DND-41 (cell line): ENCODE data around the gene KCNIP2.

ENCODE experiments used
- ATAC-seq: fragments of 200-7000 bp; cut with Tn5 transposase; 3 replicates; pipeline ENCODE4 v1.9.1; 2021; ENCODE audit warnings: low read depth; ENCODE audit not compliant: insufficient read depth
- DNase-seq: peaks from one replicate; pipeline ENCODE4 v3.0.0-alpha.2; 2020
- H2AFZ ChIP-seq: 2 replicates; pipeline ENCODE4 v1.6.0; 2012; ENCODE audit warnings: low read depth, low read length
- H3K27ac ChIP-seq: 2 replicates; pipeline ENCODE4 v1.5.1; 2012; ENCODE audit warnings: low read length, inconsistent platforms
- H3K27me3 ChIP-seq: fragments of 200-600 bp; sonication (generic); 2 replicates; pipeline ENCODE4 v1.6.0; 2012; ENCODE audit warnings: low read length, mild to moderate bottlenecking, inconsistent platforms; ENCODE audit not compliant: insufficient read depth, poor library complexity
- H3K36me3 ChIP-seq: 2 replicates; pipeline ENCODE4 v1.5.1; 2012; ENCODE audit warnings: low read length, inconsistent platforms; ENCODE audit not compliant: insufficient read depth
- H3K4me1 ChIP-seq: 2 replicates; pipeline ENCODE4 v1.5.1; 2012; ENCODE audit warnings: mild to moderate bottlenecking, low read length; ENCODE audit not compliant: insufficient read depth
- H3K4me2 ChIP-seq: 2 replicates; pipeline ENCODE4 v1.6.0; 2012; ENCODE audit warnings: mild to moderate bottlenecking, moderate library complexity, low read length, inconsistent platforms; ENCODE audit not compliant: insufficient read depth
- H3K4me3 ChIP-seq, 2 experiments: fragments of 200-600 bp in 1 of 2; shearing (Covaris generic) in 1 of 2; 2 replicates each; pipeline ENCODE4 v1.5.1; 2012 to 2016; ENCODE audit warnings: inconsistent platforms in 2 of 2, low read length in 2 of 2, mild to moderate bottlenecking in 2 of 2, low read depth in 1 of 2, moderate library complexity in 1 of 2
- H3K79me2 ChIP-seq: 2 replicates; pipeline ENCODE4 v1.6.0; 2012; ENCODE audit warnings: low read length, inconsistent platforms; ENCODE audit not compliant: insufficient read depth
- H3K9ac ChIP-seq: 2 replicates; pipeline ENCODE4 v1.6.0; 2012; ENCODE audit warnings: low read depth, mild to moderate bottlenecking, inconsistent platforms, low read length, moderate library complexity
- H3K9me3 ChIP-seq: 2 replicates; pipeline ENCODE4 v1.5.1; 2012; ENCODE audit warnings: low read length, moderate library complexity, mild to moderate bottlenecking, inconsistent platforms; ENCODE audit not compliant: insufficient read depth, severe bottlenecking
- H4K20me1 ChIP-seq: 2 replicates; pipeline ENCODE4 v1.6.0; 2012; ENCODE audit warnings: low read length; ENCODE audit not compliant: insufficient read depth
- EZH2 ChIP-seq: IDR thresholded peaks from 3 replicates; pipeline ENCODE4 v1.6.1; 2012; ENCODE audit warnings: borderline replicate concordance, low read depth, mild to moderate bottlenecking, moderate library complexity, low read length, inconsistent platforms; ENCODE audit not compliant: severe bottlenecking
- TF ChIP-seq, protein P1 (sequence below): IDR thresholded peaks from 2 replicates; pipeline ENCODE4 v1.5.1; 2012; ENCODE audit warnings: borderline replicate concordance, low read length, moderate library complexity, mild to moderate bottlenecking; ENCODE audit not compliant: poor library complexity, severe bottlenecking; ENCODE audit errors: extremely low read depth

KCNIP2 gene

GRCh38 chr10:101878869-101879268 is 35.3 kb upstream of the KCNIP2 start:
- no peak overlapping the region for H3K27ac ChIP-seq
- no peak overlapping the region for H2AFZ ChIP-seq
- no peaks in the 10 kb centered on the region for H3K79me2 ChIP-seq
- H3K27me3 ChIP-seq = no peaks in the 10 kb centered on the region
- no peak for ATAC-seq
- H3K36me3 ChIP-seq = no peaks in the 10 kb centered on the region
- no peak for TF ChIP-seq EZH2
- TF ChIP-seq, protein P1, sequence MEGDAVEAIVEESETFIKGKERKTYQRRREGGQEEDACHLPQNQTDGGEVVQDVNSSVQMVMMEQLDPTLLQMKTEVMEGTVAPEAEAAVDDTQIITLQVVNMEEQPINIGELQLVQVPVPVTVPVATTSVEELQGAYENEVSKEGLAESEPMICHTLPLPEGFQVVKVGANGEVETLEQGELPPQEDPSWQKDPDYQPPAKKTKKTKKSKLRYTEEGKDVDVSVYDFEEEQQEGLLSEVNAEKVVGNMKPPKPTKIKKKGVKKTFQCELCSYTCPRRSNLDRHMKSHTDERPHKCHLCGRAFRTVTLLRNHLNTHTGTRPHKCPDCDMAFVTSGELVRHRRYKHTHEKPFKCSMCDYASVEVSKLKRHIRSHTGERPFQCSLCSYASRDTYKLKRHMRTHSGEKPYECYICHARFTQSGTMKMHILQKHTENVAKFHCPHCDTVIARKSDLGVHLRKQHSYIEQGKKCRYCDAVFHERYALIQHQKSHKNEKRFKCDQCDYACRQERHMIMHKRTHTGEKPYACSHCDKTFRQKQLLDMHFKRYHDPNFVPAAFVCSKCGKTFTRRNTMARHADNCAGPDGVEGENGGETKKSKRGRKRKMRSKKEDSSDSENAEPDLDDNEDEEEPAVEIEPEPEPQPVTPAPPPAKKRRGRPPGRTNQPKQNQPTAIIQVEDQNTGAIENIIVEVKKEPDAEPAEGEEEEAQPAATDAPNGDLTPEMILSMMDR = no peak
- no peaks in the 10 kb centered on the region for H3K9me3 ChIP-seq
- DNase-seq = no peak
- no peak overlapping the region for H3K4me2 ChIP-seq
- no peak overlapping the region for H3K4me3 ChIP-seq
- peaks cover 13% of the 10 kb centered on the region; the same call in 1 of the 2 replicates for H3K4me1 ChIP-seq
- no peaks in the 10 kb centered on the region for H4K20me1 ChIP-seq
- H3K9ac ChIP-seq = no peak overlapping the region

DNA sequence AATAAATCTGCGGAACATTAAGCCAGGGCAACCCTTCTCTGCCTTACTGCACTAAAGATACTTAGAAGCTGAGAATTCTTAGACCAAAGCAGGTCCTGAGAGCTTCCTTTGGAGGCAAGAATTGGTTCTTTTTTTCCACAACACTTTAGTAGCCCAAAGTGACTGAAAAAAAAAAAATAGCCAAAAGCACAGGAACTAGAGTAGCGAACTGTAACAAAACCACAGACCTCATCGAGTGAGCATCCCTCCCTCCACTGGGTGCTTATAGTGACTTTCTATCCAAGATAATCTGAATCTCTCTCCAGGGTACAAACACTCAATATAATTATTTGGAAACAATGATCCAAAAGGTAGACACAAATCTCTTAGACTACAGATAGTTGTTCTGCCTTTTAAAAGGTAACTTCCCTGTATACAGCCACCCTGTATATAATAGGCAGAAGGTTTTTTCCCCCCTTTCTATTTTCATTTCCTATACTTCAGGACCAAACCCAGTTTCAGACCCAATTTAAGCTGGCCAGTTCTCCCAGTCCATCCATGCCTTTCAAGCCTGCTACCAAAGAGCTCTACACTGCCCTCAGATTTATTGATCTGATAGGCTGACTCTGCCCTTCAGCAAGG is 31.6 kb upstream of the KCNIP2 start:
- DNase-seq (peak; percentile 11), ATAC-seq (peak; percentile 77; the same call in 2 of the 3 replicates)
- H3K27ac ChIP-seq = no peak overlapping the region
- H3K9me3 ChIP-seq = no peaks in the 10 kb centered on the region
- H3K9ac ChIP-seq = no peak overlapping the region
- no peak overlapping the region for H2AFZ ChIP-seq
- H4K20me1 ChIP-seq = no peaks in the 10 kb centered on the region
- H3K4me2 ChIP-seq = no peak overlapping the region
- no peaks in the 10 kb centered on the region for H3K79me2 ChIP-seq
- no peak overlapping the region for H3K4me3 ChIP-seq
- no peaks in the 10 kb centered on the region for H3K36me3 ChIP-seq
- no peaks in the 10 kb centered on the region for H3K27me3 ChIP-seq
- H3K4me1 ChIP-seq = peaks cover 13% of the 10 kb centered on the region; the same call in 1 of the 2 replicates
- TF ChIP-seq, protein P1 = no peak
- TF ChIP-seq EZH2 = no peak

DNA sequence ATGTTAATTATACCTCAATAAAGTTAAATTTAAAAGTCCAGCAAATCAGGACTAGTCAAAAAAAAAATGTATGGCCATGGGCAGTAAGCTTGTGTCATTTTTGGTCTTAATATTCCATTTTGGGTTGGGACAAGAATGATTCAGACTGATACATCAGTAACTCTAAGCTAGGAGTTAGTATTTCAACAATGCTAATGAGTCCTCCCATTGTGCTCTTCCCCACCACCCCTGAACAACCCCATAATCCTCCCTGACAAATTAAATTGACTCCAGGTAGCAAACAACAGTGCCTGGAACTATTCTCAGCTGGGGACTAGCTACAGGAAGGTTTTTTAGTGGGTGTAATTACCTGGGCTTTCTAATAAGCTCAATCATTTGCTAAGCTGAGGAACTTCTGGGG is 30.7 kb upstream of the KCNIP2 start:
- no peaks in the 10 kb centered on the region for H3K36me3 ChIP-seq
- no peak for DNase-seq
- H3K9ac ChIP-seq = no peak overlapping the region
- H3K4me1 ChIP-seq = peaks cover 13% of the 10 kb centered on the region; the same call in 1 of the 2 replicates
- no peaks in the 10 kb centered on the region for H3K27me3 ChIP-seq
- no peak for ATAC-seq
- no peaks in the 10 kb centered on the region for H3K79me2 ChIP-seq
- H3K4me2 ChIP-seq = no peak overlapping the region
- no peak for TF ChIP-seq EZH2
- TF ChIP-seq, protein P1 = no peak
- H3K4me3 ChIP-seq = no peak overlapping the region
- no peak overlapping the region for H3K27ac ChIP-seq
- no peak overlapping the region for H2AFZ ChIP-seq
- no peaks in the 10 kb centered on the region for H3K9me3 ChIP-seq
- H4K20me1 ChIP-seq = no peaks in the 10 kb centered on the region

- Histone ChIP-seq H3K9me3 (no peaks in the 10 kb centered on the region), H3K27me3 (no peaks in the 10 kb centered on the region), H4K20me1 (no peaks in the 10 kb centered on the region), H3K4me3 (no peak overlapping the region), H3K4me1 (peaks cover 10% of the 10 kb centered on the region), H3K9ac (no peak overlapping the region), H2AFZ (no peak overlapping the region), H3K27ac (no peak overlapping the region), H3K36me3 (peaks cover 3% of the 10 kb centered on the region; the same call in 1 of the 2 replicates), H3K4me2 (no peak overlapping the region), H3K79me2 (no peaks in the 10 kb centered on the region)
- TF ChIP-seq, protein P1 = no peak
- no peak for TF ChIP-seq EZH2
- no peak for ATAC-seq
- DNase-seq = no peak
These were observed 24.3 kb upstream of the KCNIP2 start for GRCh38 chr10:101867931-101868330.
